HG03135 (cell line): ENCODE results near the gene NPTXR.

Source experiments
- ATAC-seq: cut with Tn5 transposase; IDR thresholded peaks from one replicate; pipeline ENCODE4 v1.9.1; 2021; ENCODE audit warnings: mild to moderate bottlenecking, moderate library complexity; ENCODE audit not compliant: unreplicated experiment

Gene NPTXR

GRCh38 chr22:38853196-38853651, 9.4 kb upstream of the NPTXR start:
- no peak for ATAC-seq

DNA sequence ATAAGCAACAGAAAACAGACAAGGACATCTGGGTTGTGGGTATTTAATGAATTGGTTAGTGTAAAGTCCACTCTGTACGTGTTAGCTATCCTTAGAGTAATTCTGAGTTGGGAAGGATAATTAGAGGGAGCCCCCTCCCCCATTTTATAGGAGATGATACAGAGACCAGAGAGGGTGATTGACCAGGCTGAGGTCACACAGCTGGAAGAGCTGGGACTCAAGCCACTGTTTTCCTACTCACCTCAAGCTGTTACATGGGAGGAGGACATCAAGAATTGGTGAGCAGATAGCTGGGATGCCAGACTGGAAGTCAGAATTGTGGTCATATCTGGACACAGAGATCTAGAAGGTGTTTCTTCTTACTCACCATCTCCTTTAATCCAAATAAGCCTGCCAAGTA, 8.7 kb upstream of the NPTXR start:
- no peak for ATAC-seq

- no peak for ATAC-seq
Observed at GRCh38 chr22:38850941-38851849, 7.4 kb upstream of the NPTXR start.

DNA sequence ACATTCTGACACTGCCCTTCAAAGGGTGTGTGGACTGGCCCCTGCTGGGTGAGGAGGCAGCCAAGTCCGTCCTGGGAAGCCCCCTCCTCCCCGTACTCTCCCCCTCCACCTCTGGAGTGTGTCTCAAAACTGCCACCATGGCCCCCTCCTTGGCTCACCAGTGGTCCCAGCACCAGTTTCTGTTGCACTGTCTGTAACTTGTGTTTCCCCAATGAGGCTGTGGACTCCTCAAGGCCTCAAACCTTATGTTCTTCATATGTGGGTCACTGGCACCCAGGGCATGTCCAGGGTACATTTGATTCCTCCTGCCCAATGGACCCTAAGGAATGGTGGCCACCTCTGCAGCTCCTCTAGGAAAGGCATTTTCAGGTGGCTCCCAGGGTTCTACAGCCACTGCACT, 6.6 kb upstream of the NPTXR start:
- no peak for ATAC-seq

- ATAC-seq: no peak
Observed at GRCh38 chr22:38849811-38850210, 6.0 kb upstream of the NPTXR start.

- ATAC-seq: no peak
Observed at GRCh38 chr22:38846412-38846811, 2.6 kb upstream of the NPTXR start.

- no peak for ATAC-seq
Observed at GRCh38 chr22:38845004-38845740, 1.3 kb upstream of the NPTXR start.

DNA sequence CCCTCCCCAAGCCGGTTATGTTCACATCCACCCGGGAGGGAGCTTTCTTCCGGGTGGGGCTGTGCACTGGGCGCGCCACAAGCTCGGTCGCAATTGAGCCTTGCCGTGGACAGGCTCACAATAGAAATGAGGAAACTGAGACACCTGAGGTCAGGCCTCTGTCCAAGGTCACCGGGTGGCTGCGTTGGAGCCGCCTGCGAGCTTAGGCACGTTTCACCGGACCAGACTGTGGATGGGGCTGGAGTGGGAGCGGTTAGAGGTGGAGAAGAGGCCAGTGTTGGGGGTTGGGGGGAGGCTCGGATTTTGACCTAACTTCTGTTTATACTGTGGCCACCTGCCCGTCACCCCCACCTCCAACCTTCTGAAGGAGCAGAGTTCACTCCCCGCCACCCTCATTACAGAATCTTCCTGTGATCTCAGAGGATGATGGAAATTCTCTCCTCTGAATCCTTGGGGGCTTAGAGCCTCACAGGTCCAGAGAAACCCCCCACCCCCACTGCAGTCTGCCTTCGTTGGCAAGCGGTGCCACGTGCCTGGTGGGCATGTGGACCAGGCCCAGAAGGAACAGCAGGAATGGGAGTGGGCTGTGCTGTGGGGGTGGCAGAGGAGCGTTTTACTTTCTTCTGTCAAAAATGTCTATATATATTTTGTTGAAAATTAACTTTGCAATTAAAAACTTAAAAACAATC, 631 bp upstream of the NPTXR start:
- ATAC-seq: no peak

DNA sequence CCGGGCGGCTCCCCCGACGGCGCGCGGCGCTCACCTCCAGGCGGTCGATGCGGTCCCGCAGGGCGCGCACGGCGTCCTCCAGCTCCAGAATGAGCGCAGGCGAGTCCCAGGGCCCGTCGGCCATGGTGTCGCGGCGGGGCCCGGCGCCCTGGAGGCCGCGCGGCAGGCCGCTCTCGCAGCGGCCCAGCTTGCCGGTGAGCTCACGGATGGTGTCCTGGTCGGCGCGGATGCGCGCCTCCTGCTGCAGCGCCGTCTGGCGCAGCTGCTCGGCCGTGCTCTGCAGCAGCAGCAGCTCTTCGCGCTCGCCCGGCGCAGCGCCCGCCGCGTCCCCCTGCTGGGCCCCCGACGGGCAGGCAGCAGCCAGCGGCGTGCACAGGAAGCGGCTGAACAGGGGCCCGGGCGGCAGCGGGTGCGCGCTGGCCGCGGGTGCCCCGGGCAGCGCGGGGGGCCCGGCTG, 599 bp downstream of the NPTXR start:
- ATAC-seq: no peak

GRCh38 chr22:38842512-38843200, 1.2 kb downstream of the NPTXR start:
- no peak for ATAC-seq

GRCh38 chr22:38841635-38842034, 2.2 kb downstream of the NPTXR start:
- ATAC-seq: no peak

- ATAC-seq: no peak
Observed at GRCh38 chr22:38841211-38841610, 2.6 kb downstream of the NPTXR start.

- no peak for ATAC-seq
Observed at GRCh38 chr22:38840129-38840528, 3.7 kb downstream of the NPTXR start.

- ATAC-seq: no peak
Observed at GRCh38 chr22:38839686-38840085, 4.1 kb downstream of the NPTXR start.

DNA sequence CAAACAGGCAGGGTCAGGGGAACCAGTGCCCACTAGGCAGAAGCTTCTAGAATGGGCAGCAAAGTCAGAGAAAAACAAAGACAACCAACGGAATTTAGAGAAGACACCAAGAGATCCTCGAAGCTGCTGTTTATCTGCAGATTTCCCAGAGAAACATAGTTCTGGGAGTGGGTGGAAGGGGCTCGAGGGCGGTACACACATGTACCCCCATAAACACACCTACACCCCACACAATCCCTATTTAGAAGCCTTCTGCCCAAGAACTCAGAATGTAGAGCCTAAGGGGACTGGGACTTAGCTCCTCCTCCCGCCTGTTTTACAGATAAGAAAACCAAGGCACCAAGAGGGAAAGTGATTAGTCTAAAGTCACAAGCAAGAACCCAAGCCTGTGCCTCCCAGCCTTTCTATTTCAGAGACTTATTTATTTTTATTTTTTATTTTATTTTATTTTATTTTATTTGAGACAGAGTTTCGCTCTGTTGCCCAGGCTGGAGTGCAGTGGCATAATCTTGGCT, 6.4 kb downstream of the NPTXR start:
- no peak for ATAC-seq

GRCh38 chr22:38835888-38836301, 7.9 kb downstream of the NPTXR start:
- no peak for ATAC-seq

- no peak for ATAC-seq
Observed at GRCh38 chr22:38834991-38835390, 8.8 kb downstream of the NPTXR start.

- ATAC-seq: no peak
Observed at GRCh38 chr22:38834215-38834953, 9.4 kb downstream of the NPTXR start.

GRCh38 chr22:38833061-38833460, 10.8 kb downstream of the NPTXR start:
- ATAC-seq: no peak
